GM18520 (cell line): ENCODE measurements around the gene COPB2.

Source experiments
- ATAC-seq: cut with Tn5 transposase; IDR thresholded peaks from one replicate; pipeline ENCODE4 v1.9.1; 2021; ENCODE audit not compliant: unreplicated experiment

COPB2 gene

DNA sequence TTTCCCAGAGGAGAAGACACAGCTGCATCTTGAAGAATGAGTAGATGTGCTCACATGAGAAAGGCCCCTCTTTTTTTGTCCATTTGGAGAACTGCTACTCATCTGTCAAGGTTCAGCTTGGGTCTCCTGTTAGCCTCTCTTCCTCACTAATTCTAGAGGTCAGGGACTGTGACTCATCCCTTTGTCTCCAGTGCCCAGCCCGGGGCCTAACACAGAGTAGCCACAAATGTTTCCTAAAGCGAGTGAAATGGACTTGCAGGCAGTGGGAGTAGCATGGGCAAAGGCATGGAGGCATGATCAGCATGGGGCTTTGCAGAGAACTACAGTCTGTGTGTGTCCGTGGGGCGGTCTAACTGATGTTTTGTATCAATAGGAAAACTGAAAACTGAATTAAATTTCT is 79.6 kb downstream of the COPB2 start:
- no peak for ATAC-seq

- no peak for ATAC-seq
Observed at GRCh38 chr3:139309061-139309591, 80.3 kb downstream of the COPB2 start.

GRCh38 chr3:139308560-139308959 is 80.9 kb downstream of the COPB2 start:
- ATAC-seq: no peak

DNA sequence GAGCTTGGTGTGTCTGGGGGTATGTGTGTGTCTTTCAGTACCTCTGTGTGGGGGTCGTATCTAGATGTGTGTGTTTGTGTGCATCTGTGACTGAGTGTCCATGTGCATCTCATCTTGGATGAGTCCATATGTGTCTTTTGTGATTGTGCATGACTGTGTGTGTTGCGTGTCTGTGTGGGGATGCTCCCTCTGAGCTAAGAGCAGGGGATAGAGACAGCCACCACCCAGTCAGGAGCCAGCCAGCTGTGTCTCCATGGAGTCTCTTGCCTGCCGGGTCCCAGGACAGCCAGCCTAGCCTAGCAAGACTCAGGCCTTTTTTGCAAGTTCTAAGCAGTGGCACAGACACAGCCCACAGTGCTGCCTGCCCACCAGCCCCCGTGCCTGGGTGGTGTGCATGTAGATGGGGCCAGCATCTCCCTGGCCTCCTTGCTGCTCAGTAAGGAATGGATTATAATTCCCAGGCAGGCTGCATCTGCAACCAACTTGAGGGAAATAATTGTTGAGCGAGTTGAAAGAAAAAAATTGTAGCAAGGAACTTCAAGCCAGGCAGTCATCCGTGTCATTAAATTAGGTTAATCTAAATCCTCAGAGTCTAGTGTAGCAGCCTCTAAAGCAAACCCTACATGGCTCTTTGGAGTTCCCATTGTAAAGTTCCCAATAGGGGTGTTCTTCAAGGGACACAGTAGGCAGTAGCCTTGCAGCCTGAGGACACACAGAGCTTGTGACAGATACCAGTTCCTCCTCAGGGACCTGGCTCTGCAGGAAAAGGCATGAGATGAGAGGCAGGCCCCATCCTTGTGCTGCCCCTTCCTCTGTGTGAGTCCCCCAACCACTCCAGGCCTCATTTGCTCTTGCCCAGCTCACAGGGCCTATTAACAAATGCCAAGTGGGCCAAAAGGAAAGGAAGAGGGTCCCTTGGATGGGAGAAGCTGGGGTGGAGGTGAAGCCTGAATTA is 81.6 kb downstream of the COPB2 start:
- no peak for ATAC-seq
